ENCODE measurements around the gene FKBP1B.
"Not testable (repeated sequence)": the region's sequence is repeated elsewhere in the genome, so short reads cannot be mapped to it uniquely, and the experiment has no call there.

FKBP1B gene

DNA sequence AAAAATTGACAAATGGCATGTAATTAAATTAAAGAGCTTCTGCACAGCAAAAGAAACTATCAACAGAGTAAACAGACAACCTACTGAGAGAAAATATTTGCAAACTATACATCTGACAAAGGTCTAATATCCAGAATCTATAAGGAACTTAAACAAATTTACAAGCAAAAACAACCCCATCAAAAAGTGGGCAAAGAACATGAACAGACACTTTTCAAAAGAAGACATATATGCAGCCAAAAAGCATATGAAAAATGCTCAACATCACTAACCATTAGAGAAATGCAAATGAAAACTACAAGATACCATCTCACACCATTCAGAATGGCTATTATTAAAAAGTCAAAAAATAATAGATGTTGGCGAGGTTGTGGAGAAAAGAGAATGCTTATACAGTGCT is 59.9 kb downstream of the FKBP1B start:
- CTCF ChIA-PET, DNase-seq: not testable (repeated sequence)

DNA sequence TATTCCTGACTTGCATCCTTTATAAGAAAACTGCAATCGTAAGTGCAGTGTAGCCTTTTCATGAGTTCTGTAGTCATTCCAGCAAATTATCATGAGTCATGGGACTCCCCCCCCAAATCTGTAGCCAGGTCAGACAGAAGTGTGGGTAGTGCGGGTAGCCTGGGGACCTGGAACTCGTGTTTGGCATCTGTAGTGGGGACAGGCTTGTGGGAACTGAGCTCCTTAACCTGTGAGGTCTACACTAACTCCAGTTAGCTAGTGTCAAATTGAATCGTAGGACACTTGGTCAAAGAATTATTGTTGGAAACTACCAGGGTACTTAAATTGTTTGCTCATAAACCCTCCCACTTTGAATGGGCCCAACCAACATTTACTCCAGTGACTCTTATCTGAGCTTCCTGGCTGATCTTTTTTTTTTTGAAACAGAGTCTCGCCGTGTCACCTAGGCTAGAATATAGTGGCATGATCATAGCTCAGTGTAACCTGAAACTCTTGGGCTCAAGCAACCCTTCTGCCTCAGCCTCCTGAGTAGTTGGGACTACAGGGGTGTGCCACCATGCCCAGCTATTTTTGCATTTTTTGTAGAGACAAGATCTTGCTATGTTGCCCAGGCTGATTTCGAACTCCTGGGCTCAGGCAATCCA is 61.2 kb downstream of the FKBP1B start:
- H3K27me3 ChIP-seq (replicated peaks in 2 of 5; ENCODE audit: control insufficient read depth in 4 of 5, insufficient read depth in 5 of 5, low read length in 4 of 5) = no peaks in the 10 kb centered on the region
- H3K9me3 ChIP-seq (ENCODE audit: control extremely low read depth in 1 of 5, control insufficient read depth in 4 of 5, insufficient read depth in 2 of 5, low read depth in 1 of 5, low read length in 4 of 5) = peaks cover 0 to 24% (median 0%) of the 10 kb centered on the region in 5 experiments
- DNase-seq = no peak
- peaks cover 0 to 24% (median 3%) of the 10 kb centered on the region in 4 experiments for H3K36me3 ChIP-seq (ENCODE audit: control insufficient read depth in 4 of 4, insufficient read depth in 4 of 4, low read length in 3 of 4)
- POLR2A ChIA-PET = interaction anchor here (0.6 kb wide), 1 partner anchor 15 kb away, joined by 3 read pairs; no protein-coding TSS in a partner anchor
- H3K4me1 ChIP-seq (ENCODE audit: control extremely low read depth in 1 of 4, control insufficient read depth in 4 of 4, insufficient read depth in 4 of 4, low read length in 3 of 4) = no peaks in the 10 kb centered on the region
- no peak overlapping the region for H3K27ac ChIP-seq (ENCODE audit: insufficient read depth in 1 of 2, low read depth in 1 of 2, low read length in 2 of 2, poor library complexity in 1 of 2, severe bottlenecking in 2 of 2)
- H3K4me3 ChIP-seq (ENCODE audit: control insufficient read depth in 1 of 7, extremely low read depth in 1 of 7, insufficient read depth in 4 of 7, low read depth in 2 of 7, low read length in 6 of 7) = no peak overlapping the region
- CTCF ChIA-PET = interaction anchor here (0.8 to 1.6 kb wide), 5 partner anchors 9 to 49 kb away, joined by 3 to 6 read pairs (median 4); partner anchors contain the start of gene TP53I3
- 100% methylated on average over 5 of the region's 7 CpGs for WGBS (ENCODE audit: insufficient coverage)

More for the DNA sequence above, 59.9 kb downstream of the FKBP1B start:
- Histone ChIP-seq H3K36me3 (ENCODE audit: control insufficient read depth in 4 of 4, insufficient read depth in 4 of 4, low read length in 3 of 4) (peaks cover 0 to 22% (median 2%) of the 10 kb centered on the region in 4 experiments), H3K9me3 (ENCODE audit: control extremely low read depth in 1 of 5, control insufficient read depth in 4 of 5, insufficient read depth in 2 of 5, low read depth in 1 of 5, low read length in 4 of 5) (peaks cover 2 to 33% (median 4%) of the 10 kb centered on the region in 5 experiments)
- H3K4me3 ChIP-seq (ENCODE audit: control insufficient read depth in 1 of 7, extremely low read depth in 1 of 7, insufficient read depth in 4 of 7, low read depth in 2 of 7, low read length in 6 of 7); H3K27ac ChIP-seq (ENCODE audit: insufficient read depth in 1 of 2, low read depth in 1 of 2, low read length in 2 of 2, poor library complexity in 1 of 2, severe bottlenecking in 2 of 2); H3K27me3 ChIP-seq (replicated peaks in 2 of 5; ENCODE audit: control insufficient read depth in 4 of 5, insufficient read depth in 5 of 5, low read length in 4 of 5); H3K4me1 ChIP-seq (ENCODE audit: control extremely low read depth in 1 of 4, control insufficient read depth in 4 of 4, insufficient read depth in 4 of 4, low read length in 3 of 4); POLR2A ChIA-PET: not testable (repeated sequence)
- no CpG with 5 or more reads among the region's 1 CpG for WGBS (ENCODE audit: insufficient coverage)

- Histone ChIP-seq H3K4me3 (ENCODE audit: control insufficient read depth in 1 of 7, extremely low read depth in 1 of 7, insufficient read depth in 4 of 7, low read depth in 2 of 7, low read length in 6 of 7) (no peak overlapping the region), H3K9me3 (ENCODE audit: control extremely low read depth in 1 of 5, control insufficient read depth in 4 of 5, insufficient read depth in 2 of 5, low read depth in 1 of 5, low read length in 4 of 5) (peaks cover 0 to 18% (median 0%) of the 10 kb centered on the region in 5 experiments), H3K4me1 (ENCODE audit: control extremely low read depth in 1 of 4, control insufficient read depth in 4 of 4, insufficient read depth in 4 of 4, low read length in 3 of 4) (no peaks in the 10 kb centered on the region), H3K27ac (ENCODE audit: insufficient read depth in 1 of 2, low read depth in 1 of 2, low read length in 2 of 2, poor library complexity in 1 of 2, severe bottlenecking in 2 of 2) (no peak overlapping the region), H3K27me3 (replicated peaks in 2 of 5; ENCODE audit: control insufficient read depth in 4 of 5, insufficient read depth in 5 of 5, low read length in 4 of 5) (no peaks in the 10 kb centered on the region), H3K36me3 (ENCODE audit: control insufficient read depth in 4 of 4, insufficient read depth in 4 of 4, low read length in 3 of 4) (peaks cover 0 to 24% (median 3%) of the 10 kb centered on the region in 4 experiments)
- 80% methylated on average over 1 of the region's 2 CpGs for WGBS (ENCODE audit: insufficient coverage)
- POLR2A ChIA-PET = no interaction called here
- CTCF ChIA-PET = interaction anchor here (0.8 to 1.6 kb wide), 4 partner anchors 9 to 16 kb away, joined by 3 to 4 read pairs (median 4); no protein-coding TSS in a partner anchor
- DNase-seq = no peak
Observed at GRCh38 chr2:24111407-24111901, 61.9 kb downstream of the FKBP1B start.

Measured in common myeloid progenitor, CD34-positive (primary cell).